Measurements from ENCODE around the gene GRM8.
"Not testable (repeated sequence)": the region's sequence is repeated elsewhere in the genome, so short reads cannot be mapped to it uniquely, and the experiment has no call there.

Gene GRM8

DNA sequence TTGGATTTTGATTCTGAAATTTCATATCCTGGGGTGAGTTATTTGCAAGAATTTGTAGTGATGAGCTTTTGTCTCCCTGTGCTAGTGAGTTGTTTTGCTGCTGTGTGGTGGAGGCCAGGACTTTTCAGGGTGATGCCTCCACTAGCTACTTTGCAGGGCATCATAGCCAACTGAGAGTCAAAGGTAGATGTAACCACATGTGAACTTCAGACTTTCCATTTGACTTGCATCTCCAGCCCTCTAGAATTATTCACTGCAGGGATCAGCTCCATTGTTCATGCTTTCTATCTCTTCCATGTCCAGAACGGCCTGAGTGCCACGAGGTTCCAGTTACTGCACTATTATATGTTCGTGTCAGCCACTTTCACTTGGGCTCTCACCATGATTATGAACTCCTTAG is 534.3 kb downstream of the GRM8 start:
- DNase-seq (ENCODE audit: low read depth) = no peak

DNA sequence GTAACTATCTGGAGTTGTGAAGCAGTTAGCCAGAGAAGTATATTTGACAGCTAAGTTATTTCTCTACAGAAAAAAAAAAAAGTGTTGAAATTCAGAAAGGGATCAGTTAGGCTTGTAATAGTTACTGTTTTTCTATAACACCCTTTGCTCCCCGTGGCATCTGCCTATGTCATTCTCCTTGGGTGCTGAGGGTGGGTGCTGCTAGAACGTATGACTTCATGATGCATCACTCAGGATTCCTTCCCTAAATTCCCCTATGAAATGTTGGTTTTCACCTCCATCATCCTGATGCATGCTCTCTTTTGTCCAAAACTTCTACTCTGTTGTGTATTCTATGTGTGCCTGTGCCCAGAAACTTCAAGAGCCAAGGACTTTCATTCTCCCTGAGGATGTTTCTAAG is 536.4 kb downstream of the GRM8 start:
- DNase-seq (ENCODE audit: low read depth) = no peak

DNA sequence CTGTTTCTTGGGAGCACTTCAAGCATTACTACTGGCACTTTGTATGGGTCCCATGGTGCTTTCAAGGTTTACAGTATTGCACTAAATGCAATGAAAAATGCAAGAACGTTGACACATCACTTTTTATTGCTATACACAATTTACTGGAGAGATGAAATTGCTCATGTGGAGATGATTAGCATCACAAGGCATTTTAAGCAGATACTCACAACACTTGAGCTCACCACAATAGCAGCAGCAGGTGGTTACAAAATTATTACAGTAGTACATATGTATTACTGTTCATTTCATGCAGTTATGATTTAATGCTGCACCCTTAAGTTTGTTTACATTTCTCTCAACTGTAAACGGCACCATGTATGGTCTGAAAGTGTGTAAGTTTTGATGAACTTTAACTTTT is 537.7 kb downstream of the GRM8 start:
- DNase-seq (ENCODE audit: low read depth) = no peak

DNA sequence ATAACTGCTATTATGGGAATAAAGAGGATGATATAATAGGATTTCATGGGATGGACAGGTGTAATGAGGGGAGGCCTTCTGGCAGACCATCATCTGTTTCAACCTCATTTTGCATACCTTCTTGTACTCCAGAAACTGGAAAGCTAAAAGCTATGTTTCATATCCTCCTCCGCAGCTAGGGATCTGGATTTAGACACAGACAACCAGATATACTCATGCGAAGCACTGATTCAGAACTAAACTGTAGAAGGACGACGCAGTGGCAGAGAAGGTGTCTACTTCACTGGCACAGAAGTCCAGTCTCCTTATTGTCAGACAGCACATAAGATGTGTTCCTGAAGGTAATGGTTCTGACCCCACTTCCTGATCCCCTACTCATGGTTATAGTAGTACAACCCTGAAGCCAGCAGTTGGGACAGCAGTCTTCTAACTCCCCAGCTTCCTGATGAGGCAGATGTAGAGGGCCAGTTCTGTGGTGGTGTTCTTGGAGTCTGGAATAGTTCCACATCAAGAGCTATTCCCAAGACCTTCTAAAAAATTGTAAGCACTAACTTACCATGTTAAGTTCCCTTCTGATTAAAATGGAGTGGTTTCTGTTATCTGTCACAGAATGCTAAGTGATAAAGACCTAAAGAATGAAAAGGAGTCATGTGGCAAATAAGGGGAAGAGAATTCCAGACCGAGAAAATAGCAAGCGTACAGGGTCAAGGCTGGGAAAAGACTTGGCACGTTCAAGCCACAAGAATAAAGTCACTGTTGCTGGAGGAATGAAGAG is 550.3 kb downstream of the GRM8 start:
- DNase-seq (ENCODE audit: low read depth) = no peak

DNA sequence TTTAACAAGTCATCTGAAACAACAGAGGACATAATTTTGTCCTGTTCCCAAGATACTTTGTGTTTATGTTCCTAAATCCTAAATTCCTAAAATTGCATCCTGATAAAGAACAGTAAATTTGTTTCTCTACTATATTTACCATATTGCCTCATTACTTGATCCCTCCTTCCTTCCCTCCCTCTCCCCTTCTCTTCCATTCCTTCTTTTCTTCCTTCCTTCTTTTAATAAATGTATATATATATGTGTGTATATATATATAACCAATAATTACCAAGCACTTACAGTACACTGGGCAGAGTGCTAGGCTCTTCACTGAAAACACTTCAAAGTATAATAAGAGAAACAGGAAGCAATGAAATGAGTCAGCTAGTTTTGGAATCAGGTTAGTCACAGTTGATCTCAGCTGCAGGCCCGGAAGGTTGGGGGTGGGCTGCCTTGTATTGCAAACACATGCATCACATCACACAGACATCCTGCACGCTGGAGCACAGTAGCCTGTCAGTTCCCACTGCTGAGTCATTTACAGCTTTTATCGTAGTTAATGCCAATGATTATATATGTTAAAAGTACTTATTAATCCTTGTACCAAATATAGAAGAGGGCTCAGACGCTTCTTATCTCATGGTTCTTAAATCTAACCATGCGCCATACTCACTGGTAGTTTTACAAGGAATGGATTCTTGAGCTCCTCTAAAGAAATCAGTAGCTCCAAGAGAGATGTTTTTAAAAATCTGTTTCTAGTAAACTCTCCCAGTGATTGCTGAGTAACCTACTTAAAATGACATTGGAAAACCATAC is 551.7 kb downstream of the GRM8 start:
- no peak for DNase-seq (ENCODE audit: low read depth)

DNA sequence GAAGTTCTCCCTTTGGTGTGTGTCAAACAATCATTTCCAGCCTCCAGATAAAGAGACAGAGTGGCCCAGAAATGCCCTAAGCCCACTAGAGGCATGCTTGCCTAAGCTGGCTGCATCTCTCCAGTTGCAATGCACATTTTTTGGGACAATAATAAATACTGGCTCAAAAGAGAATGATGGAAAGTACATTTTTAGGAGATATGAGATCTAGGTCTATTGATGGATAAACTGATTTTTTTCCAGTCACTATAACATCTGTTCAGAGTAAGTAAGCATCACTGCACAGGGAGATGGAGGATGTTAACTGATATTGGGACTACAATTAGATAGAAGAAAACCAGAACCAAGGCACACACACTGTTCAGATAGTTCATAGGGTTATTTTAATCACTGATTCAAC is 553.0 kb downstream of the GRM8 start:
- DNase-seq (ENCODE audit: low read depth) = no peak

DNA sequence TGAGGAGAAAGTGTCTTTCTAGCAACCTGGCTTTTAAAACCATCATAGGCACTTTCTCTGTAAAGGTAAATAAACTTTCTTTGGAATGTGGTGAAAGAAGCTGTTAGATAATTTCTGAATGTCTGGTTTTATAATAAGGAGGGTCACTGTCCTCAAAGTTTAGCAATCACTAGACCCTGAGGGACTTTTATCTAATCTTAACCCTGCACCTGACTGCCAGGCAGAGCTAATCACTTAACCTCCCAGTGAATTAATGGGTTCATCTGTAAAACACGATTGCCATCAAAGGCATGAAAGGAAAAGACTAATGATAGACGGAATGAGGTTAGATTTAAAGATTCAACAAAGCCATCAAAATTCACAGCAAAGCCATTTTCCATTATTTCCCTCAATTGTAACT is 553.8 kb downstream of the GRM8 start:
- DNase-seq (ENCODE audit: low read depth) = no peak

DNA sequence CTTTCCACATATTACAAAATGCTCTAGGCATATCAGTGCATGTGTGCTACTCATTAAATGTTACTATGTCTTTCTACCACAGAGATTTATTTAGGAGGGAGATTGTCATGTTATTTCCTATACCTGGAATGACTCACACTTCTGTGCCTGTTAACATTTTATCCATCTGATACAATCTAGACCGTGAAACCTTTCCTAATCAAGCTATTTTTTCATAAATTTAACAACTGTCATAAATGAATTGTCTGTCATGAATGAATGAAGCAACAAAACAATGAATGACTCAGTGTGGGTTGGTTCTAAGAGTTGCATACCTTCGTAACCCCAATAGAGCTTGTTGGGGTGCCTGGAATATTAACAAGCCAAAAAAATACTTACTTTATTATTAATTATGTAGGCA is 554.3 kb downstream of the GRM8 start:
- no peak for DNase-seq (ENCODE audit: low read depth)

DNA sequence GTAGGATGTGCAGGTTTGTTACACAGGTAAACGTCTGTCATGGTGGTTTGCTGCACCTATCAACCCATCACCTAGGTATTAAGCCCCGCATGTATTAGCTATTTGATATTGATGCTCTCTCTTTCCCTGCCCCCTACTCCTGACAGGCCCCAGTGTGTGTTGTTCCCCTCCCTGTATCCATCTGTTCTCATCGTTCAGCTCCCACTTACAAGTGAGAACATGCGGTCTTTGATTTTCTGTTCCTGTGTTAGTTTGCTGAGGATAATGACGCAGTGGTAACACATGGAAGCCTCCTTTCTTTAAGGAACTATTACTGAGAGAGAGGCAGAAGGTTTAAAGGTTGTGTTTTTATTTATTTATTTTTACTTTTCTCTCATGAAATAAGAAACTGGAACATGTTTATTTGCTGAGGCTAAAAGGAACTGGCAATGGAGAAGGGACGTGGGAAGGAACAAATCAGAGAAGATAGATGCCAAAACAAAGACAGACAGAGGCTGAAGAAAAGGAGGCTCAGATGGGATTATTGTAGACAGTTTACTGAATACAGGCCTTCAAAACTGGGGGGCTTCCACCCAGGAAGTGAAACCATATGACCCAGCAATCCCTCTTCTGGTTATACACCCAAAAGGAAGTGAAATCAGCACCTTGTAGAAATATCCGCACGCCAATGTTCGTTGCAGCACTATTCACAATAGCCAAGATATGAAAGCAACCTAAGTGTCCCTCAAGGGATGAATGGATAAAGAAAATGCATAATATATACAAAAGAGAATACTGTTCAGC is 556.3 kb downstream of the GRM8 start:
- DNase-seq (ENCODE audit: low read depth) = no peak

DNA sequence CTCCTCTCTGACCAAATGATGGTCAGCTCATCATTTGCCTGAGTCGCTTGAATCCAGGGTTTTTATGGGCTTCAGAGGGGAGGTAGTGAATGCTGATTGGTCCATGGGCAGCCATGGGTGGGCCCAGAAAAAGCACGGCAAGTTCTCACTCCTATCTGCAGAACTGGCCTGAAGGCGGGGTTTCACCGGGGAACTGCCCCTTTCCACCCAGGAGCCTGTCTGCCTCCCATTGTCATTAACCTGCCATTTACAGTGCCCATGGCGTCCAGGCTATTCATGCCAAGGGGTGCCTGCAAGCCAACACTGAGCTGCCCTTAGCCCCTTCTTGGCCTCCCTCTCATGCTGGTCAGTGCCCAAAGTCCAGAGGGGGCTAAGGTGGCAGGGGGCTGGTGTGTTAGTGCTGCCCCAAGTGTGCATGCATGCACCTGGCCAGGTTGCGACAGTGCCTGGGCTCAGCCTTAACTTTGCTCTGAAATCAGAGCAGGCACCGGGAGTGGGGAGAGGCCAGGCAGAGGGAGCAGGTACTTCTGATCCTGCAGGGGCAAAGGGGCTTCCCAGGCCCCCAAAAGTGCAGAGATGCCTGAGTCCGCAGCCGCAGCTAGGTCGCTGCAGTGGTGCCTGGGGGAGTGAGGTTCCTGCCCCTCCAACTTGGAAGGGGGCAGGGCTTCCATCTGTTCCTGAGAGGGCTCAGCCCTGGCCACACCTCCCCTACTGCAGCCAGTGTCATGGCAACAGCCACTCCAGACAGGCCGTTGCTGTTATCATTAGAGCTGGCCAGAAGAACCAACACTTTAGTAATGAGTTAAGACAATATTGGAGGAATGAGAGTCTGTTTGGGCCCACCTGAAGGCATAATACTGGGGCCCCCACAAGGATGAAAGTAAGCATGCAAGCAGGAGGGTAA is 561.6 kb downstream of the GRM8 start:
- DNase-seq (ENCODE audit: low read depth) = no peak

DNA sequence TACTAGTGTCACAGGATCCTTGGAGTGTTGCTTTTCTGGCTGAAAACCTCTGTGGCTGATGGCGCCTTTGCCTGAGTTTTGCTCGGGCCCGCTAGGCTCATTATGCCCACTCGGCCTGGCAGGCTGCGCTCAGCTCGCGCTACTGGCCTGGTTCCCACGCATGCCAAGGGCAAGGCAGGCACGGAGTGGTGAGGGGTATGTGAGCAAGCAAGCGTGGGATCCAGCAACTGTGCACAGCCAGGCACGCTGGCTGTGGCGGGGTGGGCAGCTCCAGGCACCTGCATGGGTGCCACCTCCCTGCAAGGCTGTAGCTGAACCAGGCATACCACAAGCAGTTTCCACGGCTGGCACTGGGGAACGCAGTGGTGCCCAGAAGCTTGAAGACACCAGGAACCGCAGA is 562.6 kb downstream of the GRM8 start:
- no peak for DNase-seq (ENCODE audit: low read depth)

DNA sequence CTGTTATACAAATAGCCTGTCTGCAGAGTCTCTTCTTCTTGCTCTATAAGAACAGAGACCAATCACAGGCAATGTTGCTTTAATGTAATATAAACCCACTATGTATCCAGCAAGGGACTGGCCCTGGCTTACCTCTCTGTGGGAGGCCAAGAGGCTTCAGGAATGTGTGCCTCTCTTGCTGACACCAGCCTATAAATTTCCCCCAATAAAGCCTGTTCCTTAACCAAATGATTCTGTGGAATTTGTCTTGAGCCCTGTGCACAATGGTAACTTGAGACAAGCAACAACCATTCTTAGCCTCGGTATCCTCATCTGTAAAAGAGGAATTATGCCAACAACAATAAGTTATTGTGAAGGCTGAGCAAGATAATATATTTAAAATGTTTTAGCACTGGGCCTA is 563.7 kb downstream of the GRM8 start:
- no peak for DNase-seq (ENCODE audit: low read depth)

DNA sequence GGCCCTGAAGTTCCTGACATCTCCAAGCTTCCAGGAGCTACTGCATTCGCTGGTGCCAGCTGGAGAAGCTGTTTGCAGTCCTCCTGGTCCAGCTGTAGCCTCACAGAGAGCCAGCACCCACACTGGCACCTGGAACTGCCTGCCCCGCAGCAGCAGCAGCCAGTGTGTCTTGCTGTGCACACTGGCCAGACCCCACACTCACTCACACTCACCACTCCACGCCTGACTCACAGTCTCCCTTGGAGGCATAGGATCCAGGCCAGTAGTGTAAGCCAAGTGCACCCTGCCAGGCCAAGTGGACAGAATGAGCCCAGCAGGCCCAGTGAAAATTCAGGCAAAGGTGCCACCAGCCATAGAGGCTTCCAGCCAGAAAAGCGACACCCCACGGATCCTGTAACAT is 566.3 kb downstream of the GRM8 start:
- DNase-seq (ENCODE audit: low read depth) = no peak

DNA sequence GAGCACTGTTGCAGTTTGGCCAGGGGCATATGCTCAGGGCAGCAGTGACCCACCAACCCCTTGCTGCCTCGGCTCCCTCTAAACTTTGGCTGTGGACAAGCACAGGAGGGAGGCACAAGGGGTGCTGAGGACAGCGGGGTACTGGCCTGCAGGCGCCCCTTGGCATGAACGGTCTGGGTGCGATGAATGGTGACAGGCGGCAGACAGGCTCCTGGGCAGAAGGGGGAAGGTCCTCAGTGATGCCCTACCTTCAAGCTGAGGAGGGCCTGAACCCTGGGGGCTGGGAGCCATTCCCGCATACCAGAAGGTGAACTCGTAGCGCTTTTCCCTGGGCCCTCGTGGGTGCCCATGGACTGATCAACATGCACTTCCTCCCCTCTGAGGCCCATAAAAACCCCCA is 567.1 kb downstream of the GRM8 start:
- DNase-seq (ENCODE audit: low read depth) = no peak

DNA sequence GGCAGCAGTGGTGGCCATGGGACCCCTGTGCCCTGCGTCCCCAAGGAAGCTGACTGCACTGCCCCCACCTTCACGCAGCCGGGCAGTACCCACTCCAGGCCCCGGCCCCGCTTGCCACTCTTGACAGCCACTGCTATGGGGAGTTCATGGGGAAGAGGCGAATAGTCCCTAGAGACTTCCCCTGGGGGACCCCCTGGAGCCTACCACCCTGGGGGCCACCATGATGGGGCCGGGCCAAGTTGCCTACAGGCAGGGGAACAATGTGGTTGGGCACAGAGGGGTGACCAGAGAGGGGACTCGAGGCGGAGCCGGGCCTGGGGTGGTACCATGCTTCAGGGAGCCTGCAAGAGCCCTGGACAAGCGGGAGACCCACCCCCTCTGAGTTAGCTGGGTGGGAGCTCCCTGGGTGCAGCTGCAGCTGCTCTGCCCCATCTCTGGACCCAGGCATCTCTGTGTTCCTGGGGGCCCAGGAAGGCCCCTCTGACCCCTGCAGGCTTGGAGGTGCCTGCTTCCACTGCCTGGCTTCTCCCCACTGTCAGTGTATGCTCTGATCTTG is 567.6 kb downstream of the GRM8 start:
- DNase-seq (ENCODE audit: low read depth) = no peak

DNA sequence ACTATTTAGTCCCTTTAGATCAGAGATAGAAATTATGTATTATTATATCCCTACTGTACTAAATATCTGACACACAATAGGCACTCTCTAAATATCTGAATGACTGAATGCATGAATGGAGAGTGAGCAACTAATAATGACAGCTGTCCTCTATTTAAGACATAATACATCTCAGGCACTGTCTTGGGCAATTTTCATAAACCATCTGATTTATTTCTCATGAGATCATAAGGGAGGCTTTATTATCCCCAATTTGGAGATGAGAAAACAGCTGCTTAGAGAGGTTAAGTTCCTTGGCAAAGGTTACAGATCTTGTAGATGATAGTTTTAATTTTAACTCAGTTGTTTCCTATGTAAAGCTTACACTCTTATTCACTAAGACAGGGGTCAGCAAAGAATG is 570.6 kb downstream of the GRM8 start:
- no peak for DNase-seq (ENCODE audit: low read depth)

DNA sequence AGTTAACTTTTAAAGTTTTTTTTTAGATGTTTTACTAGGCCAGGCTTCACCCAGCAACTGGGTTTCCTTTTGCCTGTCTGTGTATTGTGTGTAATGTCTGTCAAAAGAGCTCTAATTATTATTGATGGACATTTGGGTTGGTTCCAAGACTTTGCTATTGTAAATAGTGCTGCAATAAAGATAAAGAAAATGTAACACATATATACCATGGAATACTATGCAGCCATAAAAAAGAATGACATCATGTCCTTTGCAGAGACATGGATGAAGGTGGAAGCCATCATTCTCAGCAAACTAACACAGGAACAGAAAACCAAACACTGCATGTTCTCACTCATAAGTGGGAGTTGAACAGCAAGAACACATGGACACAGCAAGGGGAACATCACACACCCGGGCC is 584.0 kb downstream of the GRM8 start:
- not testable (repeated sequence) for DNase-seq (ENCODE audit: low read depth)

DNA sequence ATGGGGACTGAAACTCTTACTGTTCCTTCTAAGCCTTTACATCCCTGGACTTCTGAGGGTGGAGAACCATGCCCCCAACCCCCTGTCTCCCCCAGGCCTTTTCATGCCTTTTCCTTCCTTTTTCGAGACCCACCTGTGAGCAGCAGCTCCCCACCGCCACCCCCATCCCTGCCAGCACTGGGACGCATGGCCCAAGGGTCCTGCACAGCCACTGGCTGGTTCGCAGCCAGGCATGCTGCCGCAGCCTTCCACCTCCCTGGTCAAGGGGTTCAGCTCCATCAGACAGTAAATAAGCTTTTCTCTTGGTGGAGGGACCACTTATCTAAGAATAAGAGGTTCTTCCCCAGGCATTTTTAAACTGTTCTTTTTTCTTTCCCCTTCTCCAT is 584.4 kb downstream of the GRM8 start:
- DNase-seq (ENCODE audit: low read depth) = no peak

DNA sequence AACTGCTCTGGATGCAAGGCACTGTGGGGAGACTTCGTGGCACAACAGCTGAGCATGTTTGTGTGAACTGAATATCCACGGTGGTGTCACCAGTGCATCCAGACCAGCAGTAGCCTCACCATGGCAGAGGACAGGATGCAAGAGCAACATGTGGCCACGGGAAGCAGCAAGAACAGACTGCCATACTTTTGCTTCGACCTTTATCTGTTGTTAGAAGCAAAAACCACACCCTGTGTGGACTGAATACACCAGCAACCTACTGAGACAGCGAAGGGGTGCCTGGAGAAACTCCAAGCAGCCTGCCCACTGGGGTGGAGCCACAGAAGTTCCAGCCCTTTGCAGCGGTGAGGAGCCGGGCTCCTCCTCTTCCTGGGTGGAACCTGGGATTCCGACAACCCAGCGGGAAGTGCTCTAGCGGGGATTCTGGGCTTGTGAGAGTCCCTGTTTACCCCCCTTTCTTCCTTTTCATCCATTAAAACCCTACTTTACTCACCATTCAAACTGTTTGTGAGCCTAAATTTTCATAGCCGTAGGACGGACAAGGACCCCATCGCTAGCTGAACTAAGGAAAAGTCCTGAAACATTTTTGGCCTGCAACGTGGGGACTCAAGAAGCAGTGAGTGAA is 584.9 kb downstream of the GRM8 start:
- no peak for DNase-seq (ENCODE audit: low read depth)

DNA sequence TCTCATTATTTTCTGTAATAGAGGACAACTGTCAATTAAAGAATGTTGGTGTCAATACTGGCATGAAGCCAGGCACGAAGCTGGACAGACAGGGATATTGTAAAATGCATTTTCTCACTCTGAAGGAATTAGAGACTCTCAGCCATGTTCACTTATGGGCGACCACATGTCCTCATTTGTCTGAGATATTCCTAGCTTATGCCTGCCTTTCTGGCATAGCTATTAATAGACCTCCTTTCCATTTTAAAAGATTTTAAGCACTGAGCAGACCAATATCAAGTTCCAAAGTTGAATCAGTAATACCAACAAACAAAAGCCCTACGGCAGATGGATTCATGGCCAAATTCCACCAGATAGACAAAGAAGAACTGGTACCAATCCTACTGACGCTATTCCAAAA is 589.9 kb downstream of the GRM8 start:
- DNase-seq (ENCODE audit: low read depth) = no peak

DNA sequence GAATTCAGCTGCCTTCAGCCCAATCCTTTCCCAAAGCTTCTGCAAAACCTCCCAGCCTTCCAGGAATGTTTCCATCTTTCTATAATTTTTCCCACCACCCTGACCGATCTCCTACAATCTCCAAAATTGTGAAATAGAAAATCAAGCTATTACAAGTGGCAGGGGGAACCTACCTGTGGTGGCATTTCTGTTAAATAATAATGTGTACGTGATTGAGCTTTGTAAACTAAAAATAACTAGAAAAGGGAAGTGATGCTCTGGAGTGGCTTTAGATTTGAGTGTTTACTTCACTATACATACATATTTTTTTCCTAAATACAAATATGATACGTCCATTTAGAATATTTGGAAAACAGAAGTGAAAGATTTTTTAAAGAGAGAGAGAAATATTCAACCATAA is 593.6 kb downstream of the GRM8 start:
- no peak for DNase-seq (ENCODE audit: low read depth)

Data from stimulated activated CD8-positive, alpha-beta memory T cell treated with anti-CD3 and anti-CD28 coated beads, Interleukin-12 subunit alpha, Interleukin-12 subunit beta, amount 100 ng/mL, for 4 hours (primary cell).